Muscle of leg (tissue), 11 donors: ENCODE data around the gene GRAMD1A. TPM values are rescaled to one million over a fixed set of nuclear protein-coding genes. Genes with fewer than 3 reads are reported as not detected.

Source experiments
- DNase-seq: peaks from one replicate; pipeline ENCODE4 v3.0.0; 2013
- H3K27ac ChIP-seq: one replicate; pipeline ENCODE4 v1.5.1; 2013; ENCODE audit warnings: mild to moderate bottlenecking, low read length, control low read depth
- H3K27me3 ChIP-seq: one replicate; pipeline ENCODE4 v1.6.1; 2013; ENCODE audit warnings: low read length; ENCODE audit not compliant: control insufficient read depth, insufficient read depth
- H3K36me3 ChIP-seq: one replicate; pipeline ENCODE4 v1.6.1; 2013; ENCODE audit warnings: low read length; ENCODE audit not compliant: control insufficient read depth, insufficient read depth
- H3K4me1 ChIP-seq: one replicate; pipeline ENCODE4 v1.6.1; 2013; ENCODE audit warnings: low read length; ENCODE audit not compliant: control insufficient read depth, insufficient read depth
- H3K4me3 ChIP-seq: one replicate; pipeline ENCODE4 v1.5.1; 2013; ENCODE audit warnings: low read length, control low read depth
- H3K9me3 ChIP-seq: replicated peaks from 2 replicates; pipeline ENCODE4 v1.6.1; 2013; ENCODE audit warnings: low read depth, low read length; ENCODE audit not compliant: control insufficient read depth
- WGBS: methylation state at CpG from one replicate; pipeline ENCODE4 v1.1.5; 2013; ENCODE audit warnings: missing lambda C conversion rate; ENCODE audit not compliant: insufficient coverage; 5-methylcytosine and 5-hydroxymethylcytosine counted together
- polyA plus RNA-seq, 8 donors: library from polyadenylated mRNA; unstranded; fragments of 120-200 nt; gene quantifications; one replicate each; pipeline versions ENCODE4 v1.2.1 to v1.2.3, GENCODE V29; 2013; ENCODE audit warnings: inconsistent platforms in 1 of 8, low replicate concordance in 1 of 8; ENCODE audit not compliant: insufficient read length in 8 of 8, insufficient read depth in 1 of 8
- total RNA-seq: library from RNA; stranded (reverse); fragments of 120-200 nt; gene quantifications from one replicate; pipeline ENCODE4 v1.2.4, GENCODE V29; 2013

Gene GRAMD1A
- total and polyA plus RNA-seq, 9 donors, result 16.0 to 48.0 (median 35.3) TPM

- Histone ChIP-seq H3K27ac (no peak overlapping the region), H3K9me3 (no peaks in the 10 kb centered on the region), H3K27me3 (peaks cover 30% of the 10 kb centered on the region), H3K36me3 (peaks cover 3% of the 10 kb centered on the region), H3K4me3 (no peak overlapping the region), H3K4me1 (peaks cover 17% of the 10 kb centered on the region)
- 88% methylated on average over 12 of the region's 17 CpGs for WGBS
- DNase-seq, result no peak
Measured at GRCh38 chr19:35034005-35034502, 33.9 kb downstream of the GRAMD1A start.

GRCh38 chr19:35034588-35035382 is 34.7 kb downstream of the GRAMD1A start:
- no peaks in the 10 kb centered on the region for H3K9me3 ChIP-seq
- DNase-seq, result no peak
- H3K36me3 ChIP-seq, result peaks cover 3% of the 10 kb centered on the region
- no peak overlapping the region for H3K4me3 ChIP-seq
- peaks cover 20% of the 10 kb centered on the region for H3K4me1 ChIP-seq
- WGBS, result 81% methylated on average over 8 of the region's 17 CpGs
- peaks cover 32% of the 10 kb centered on the region for H3K27me3 ChIP-seq
- H3K27ac ChIP-seq, result no peak overlapping the region

- Histone ChIP-seq H3K9me3 (no peaks in the 10 kb centered on the region), H3K4me1 (peaks cover 25% of the 10 kb centered on the region), H3K27ac (no peak overlapping the region), H3K27me3 (peaks cover 33% of the 10 kb centered on the region), H3K4me3 (no peak overlapping the region), H3K36me3 (peaks cover 3% of the 10 kb centered on the region)
- WGBS, result 38% methylated on average over 9 of the region's 13 CpGs
- peak; percentile 60 for DNase-seq
Measured at GRCh38 chr19:35037716-35038622, 37.8 kb downstream of the GRAMD1A start.

GRCh38 chr19:35038623-35039512 is 38.7 kb downstream of the GRAMD1A start:
- Histone ChIP-seq H3K4me1 (peaks cover 25% of the 10 kb centered on the region), H3K4me3 (no peak overlapping the region), H3K36me3 (no peaks in the 10 kb centered on the region), H3K9me3 (no peaks in the 10 kb centered on the region), H3K27me3 (peaks cover 32% of the 10 kb centered on the region), H3K27ac (no peak overlapping the region)
- 45% methylated on average over 13 of the region's 17 CpGs for WGBS
- DNase-seq, result no peak

GRCh38 chr19:35039881-35040825 is 40.0 kb downstream of the GRAMD1A start:
- DNase-seq, result no peak
- H3K4me1 ChIP-seq, result peaks cover 25% of the 10 kb centered on the region

GRCh38 chr19:35040826-35041547 is 40.9 kb downstream of the GRAMD1A start:
- H3K9me3 ChIP-seq, result no peaks in the 10 kb centered on the region
- peaks cover 40% of the 10 kb centered on the region for H3K27me3 ChIP-seq
- H3K4me1 ChIP-seq, result peaks cover 28% of the 10 kb centered on the region
- H3K4me3 ChIP-seq, result no peak overlapping the region
- 13% methylated on average over 32 of the region's 36 CpGs for WGBS
- H3K36me3 ChIP-seq, result no peaks in the 10 kb centered on the region
- peak; percentile 56 for DNase-seq
- no peak overlapping the region for H3K27ac ChIP-seq

More at GRCh38 chr19:35039881-35040825, 40.0 kb downstream of the GRAMD1A start:
- Histone ChIP-seq H3K4me3 (peak overlapping the region; percentile 14), H3K27ac (no peak overlapping the region), H3K27me3 (peaks cover 40% of the 10 kb centered on the region), H3K9me3 (no peaks in the 10 kb centered on the region), H3K36me3 (no peaks in the 10 kb centered on the region)
- 25% methylated on average over 14 of the region's 39 CpGs for WGBS

- peaks cover 28% of the 10 kb centered on the region for H3K4me1 ChIP-seq
- H3K36me3 ChIP-seq, result no peaks in the 10 kb centered on the region
- no peak for DNase-seq
- no peak within 1 kb of the TSS for H3K4me3 ChIP-seq
- WGBS, result 36% methylated on average over 15 of the region's 19 CpGs
- peaks cover 40% of the 10 kb centered on the region for H3K27me3 ChIP-seq
- no peak within 1 kb of the TSS for H3K27ac ChIP-seq
- no peaks in the 10 kb centered on the region for H3K9me3 ChIP-seq
Measured at GRCh38 chr19:35041548-35042055, 41.5 kb downstream of the GRAMD1A start, which contains the start of gene HPN. HPN (plus strand) TSS chr19:35041721; CDS start chr19:35042507, 786 bp downstream.

- 55% methylated on average over 14 of the region's 14 CpGs for WGBS
- H3K4me1 ChIP-seq, result peaks cover 28% of the 10 kb centered on the region
Measured at GRCh38 chr19:35042056-35042730, 42.1 kb downstream of the GRAMD1A start.

More at GRCh38 chr19:35042056-35042730, 42.1 kb downstream of the GRAMD1A start:
- Histone ChIP-seq H3K4me3 (no peak overlapping the region), H3K27me3 (peaks cover 40% of the 10 kb centered on the region), H3K36me3 (no peaks in the 10 kb centered on the region), H3K27ac (no peak overlapping the region), H3K9me3 (no peaks in the 10 kb centered on the region)
- DNase-seq, result no peak
